Skin of body (tissue), 2 donors: Measurements from ENCODE around the gene SH3D21. TPM values are rescaled to one million over a fixed set of nuclear protein-coding genes. Genes with fewer than 3 reads are reported as not detected.

ENCODE experiments used
- DNase-seq: peaks from one replicate; lab custom pipeline; 2025; lab: John Stamatoyannopoulos, UW
- total RNA-seq: library from RNA; depleted of rRNA; stranded (reverse); fragments of >200 nt; gene quantifications from one replicate; pipeline ENCODE4 v1.2.3, GENCODE V29; 2014

SH3D21 gene
- total RNA-seq, 1 donor from 2014 or later = 16.9 TPM

DNA sequence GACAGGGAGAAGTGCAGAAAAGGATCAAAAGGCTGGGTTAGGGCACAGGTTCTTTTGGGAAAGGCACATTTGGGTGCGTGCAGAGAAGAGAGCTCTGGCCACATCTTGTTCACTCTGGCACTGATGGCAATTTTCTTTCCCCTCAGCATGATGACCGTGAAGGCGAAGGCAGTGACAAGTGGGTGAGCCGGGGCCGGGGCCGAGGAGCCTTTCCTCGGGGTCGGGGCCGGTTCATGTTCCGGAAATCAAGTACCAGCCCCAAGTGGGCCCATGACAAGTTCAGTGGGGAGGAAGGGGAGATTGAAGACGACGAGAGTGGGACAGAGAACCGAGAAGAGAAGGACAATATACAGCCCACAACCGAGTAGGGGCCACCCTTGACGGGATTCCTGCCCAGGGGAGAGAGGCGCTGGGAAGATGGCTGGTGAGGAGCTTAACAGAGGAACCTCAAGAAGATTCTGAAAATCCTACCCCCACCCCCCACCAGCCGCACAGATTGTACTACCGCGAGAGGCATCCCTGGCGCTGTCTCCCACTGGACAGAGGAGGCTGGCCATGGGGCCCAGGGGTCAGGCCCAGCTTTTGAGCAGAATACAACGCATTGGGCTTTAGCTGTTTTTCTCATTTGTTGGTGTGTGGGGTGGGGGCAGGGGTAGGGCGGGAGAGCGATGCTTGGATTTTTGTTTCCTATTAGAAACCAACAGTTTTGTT, 2.4 kb upstream of the SH3D21 start:
- DNase-seq = no peak

DNA sequence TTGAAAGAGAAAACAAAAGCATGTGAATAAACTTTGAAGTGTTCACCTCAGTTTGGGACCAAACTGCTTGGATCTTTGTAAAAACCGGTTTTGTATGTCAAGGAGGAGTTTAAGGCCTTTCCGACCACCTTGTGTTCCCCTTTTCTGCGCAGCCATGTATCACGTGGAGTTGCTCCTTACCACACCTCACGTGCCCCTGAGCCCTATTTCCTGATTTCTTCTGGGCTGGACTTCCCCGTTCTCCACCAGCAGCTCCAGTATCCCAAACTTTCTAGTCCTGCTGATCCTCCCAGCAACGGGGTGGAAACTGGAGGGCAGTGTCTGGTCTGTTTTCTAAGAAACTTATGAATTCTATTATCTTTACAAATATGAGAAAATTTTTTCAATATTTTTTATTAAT, 1.6 kb upstream of the SH3D21 start:
- no peak for DNase-seq

DNA sequence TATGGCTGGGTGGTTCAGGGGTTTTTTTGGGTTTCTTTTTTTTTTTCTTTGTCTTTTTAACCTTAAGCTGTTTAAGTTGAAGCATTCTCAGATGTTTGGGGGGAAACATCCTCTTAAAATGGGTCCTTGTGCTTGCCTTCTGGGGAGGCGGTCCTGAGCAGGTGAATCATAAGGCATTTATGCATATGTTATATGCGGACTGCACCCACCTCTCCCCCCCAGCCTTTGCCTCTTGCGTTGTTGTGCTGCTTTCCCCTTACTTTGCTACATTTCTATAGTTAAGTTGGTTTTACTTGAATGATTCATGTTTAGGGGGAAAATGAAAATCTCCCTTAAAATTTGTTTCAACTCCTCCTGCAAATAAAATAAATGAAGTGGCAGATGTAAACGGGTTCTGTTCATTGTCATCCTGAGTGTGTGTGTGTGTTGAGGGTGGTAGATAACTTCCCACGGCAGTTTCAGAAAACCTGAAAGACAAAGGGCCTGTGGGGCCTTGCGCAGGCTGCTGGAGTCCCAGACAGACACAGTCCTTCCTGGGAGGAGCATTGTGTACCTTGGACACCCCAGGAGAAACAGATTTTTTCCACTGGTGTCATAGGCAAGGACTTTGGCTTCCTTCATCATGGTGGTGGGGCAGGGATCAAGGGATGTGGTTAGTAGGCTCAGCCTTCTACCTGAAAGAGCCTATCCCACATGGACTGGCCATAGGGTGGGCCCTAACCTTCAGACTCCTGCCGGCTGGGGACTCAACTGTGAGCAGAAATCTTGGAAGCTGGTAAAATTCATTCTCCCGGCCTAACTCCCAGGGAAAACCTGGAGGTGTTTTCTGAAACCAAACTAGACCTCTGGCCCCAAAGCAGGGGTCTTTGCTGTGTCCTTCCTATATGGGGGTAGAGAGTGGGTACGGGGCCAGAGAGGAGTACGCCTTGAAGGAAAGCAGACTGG, 926 bp upstream of the SH3D21 start:
- DNase-seq = no peak

DNA sequence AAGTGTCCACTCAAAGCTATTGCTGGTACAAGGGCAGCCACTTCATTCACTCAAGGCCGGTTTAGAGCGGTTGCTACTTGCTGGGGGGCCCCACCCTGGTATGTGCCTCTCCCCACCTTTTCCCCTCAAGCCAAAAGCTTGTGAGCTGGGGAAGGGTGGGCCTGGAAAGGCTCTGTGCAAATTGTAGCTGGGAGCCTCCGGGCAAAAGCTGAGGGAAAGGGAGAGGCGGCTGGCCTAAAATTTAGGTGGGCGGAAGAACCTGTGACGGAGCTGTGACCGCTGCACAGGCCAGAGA, 306 bp upstream of the SH3D21 start:
- DNase-seq = no peak

DNA sequence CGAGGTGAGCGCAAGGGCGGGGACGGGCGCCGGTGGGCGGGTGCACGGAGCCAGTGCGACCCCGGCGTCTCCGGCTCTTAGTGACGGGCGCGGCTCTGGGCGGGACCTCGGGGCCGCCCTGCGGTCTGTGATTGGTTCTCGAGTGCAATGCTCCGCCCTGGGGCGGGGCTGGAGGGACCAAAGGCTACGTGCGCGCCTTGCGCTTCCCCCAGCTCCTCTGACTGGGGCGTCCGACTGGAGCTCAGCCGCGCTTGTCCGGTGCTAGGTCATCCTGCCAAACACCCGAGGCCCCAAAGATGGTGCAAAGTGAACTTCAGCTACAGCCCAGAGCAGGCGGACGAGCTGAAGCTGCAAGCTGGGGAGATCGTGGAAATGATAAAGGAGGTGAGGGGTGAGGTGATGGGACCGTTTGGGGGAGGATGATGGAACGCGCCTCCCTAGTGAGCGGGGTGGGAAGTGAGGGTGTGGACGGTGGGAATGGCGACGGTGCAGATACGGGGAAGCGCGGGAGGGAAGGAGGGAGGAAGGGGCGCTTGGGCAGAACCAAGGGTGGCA, 811 bp downstream of the SH3D21 start:
- peak; percentile 89 for DNase-seq

DNA sequence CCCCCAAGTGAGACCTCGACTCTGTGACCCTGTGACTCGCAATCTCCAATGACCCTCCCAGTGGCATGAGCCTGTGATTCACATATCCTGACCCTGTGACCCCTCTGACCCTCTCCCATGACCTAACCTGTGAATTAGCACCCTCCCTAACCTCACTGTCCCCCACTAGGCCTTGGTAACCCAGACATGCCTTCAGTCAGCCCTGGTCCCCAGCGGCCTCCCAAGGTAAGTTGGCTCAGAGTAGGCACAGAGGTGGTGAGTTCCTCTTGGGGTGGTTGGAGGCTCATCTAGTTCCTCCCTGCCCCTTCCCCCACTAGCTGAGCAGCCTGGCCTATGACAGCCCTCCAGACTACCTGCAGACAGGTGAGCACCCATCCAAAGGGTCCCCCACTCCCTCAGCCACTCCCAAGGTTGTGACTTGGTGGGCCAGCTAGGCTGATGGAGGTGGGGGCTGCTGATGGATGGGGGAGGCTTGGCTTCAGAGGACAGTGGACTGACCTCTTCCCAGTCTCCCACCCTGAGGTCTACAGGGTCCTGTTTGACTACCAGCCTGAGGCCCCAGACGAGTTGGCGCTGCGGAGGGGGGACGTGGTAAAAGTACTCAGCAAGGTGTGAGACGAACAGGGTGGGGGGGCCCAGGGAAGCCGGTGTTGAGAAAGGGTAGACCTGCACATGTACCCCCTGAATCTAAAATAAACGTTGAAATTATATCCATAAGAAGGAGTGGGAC, 1.6 kb downstream of the SH3D21 start:
- DNase-seq = no peak

DNA sequence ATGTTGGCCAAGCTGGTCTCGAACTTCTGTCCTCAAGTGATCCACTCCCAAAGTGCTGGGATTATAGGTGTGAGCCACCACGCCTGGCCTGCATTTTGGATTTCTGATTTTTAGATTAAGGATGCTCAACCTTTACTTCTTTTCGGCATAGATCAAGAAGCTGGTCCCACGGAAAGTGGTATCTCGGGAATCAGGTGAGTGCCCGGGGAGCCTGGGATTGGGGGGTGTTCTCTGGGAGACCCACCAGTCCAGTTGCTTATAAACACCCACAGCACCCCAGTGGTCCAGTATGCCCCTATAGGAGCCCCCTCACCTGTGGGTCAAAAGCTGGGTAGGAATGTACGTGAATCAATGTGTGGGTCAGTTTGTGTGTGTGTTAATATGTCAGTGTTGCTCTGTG, 3.2 kb downstream of the SH3D21 start:
- no peak for DNase-seq

DNA sequence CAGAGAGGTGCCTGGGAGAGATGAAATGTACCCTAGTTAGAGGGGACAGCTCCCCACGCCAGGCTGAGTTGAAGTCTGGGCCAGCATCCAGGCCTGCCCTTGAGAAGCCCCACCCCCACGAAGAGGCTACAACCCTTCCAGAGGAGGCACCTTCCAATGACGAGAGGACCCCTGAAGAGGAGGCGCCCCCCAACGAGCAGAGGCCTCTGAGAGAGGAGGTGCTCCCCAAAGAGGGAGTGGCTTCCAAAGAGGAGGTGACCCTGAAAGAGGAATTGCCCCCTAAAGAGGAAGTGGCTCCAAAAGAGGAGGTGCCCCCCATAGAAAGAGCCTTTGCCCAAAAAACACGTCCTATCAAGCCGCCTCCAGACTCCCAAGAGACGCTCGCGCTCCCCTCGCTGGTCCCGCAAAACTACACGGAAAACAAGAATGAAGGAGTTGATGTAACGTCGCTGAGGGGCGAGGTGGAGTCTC, 14.2 kb downstream of the SH3D21 start:
- no peak for DNase-seq

DNA sequence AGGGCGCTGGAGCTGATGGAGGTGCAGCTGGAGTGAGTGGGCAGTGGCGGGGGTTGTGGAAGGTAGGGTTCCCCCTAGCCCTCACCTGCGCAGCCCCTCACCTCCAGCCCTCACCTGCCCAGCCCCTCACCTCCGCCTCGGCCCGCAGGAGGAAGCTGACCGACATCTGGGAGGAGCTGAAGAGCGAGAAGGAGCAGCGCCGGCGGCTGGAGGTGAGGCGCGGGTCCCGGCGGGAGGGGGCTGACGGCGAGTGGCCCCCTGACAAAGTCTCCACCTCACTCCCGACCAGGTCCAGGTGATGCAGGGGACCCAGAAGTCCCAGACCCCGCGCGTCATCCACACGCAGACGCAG, 14.6 kb downstream of the SH3D21 start:
- DNase-seq = no peak

DNA sequence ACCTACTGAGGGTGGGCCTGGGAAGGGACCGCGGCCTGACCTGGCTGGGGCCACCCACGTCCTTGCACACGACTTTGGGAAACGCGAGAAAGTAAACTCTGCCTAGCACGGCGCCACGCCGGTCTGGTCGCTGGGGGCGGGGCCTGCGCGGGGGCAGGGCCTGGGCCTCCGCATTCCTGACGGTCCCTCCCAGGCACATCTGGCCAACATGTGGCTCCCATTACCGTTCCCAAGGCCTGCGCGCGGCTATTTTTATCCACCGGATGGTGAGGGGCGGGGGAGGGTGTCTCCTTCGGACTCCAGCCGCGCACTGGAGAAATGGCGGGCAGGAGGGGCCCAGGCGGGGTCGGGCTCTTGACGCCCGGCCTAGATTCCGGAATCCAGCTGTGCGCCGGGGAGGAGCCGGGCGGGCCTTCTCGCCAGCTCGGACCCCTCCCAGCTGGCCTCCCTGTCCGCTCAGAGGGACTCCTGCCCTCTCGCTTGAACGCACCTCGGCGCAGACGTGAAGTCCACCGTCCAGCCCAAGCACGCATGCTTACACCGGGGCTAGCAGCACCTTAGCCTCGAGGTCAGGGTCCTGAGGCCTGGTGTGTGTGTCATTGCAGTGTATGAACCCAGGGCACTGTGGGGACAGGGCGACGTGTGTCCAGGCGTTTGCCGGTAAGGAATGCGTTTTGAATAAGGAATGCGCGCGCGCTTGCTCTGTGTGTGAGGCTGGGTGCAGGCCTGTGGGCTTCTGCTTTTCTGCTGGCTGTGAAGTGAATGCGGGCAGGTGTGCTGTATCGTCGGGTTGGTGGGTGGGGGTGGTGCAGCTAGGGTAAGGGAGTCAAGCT, 15.2 kb downstream of the SH3D21 start:
- DNase-seq = peak; percentile 95

DNA sequence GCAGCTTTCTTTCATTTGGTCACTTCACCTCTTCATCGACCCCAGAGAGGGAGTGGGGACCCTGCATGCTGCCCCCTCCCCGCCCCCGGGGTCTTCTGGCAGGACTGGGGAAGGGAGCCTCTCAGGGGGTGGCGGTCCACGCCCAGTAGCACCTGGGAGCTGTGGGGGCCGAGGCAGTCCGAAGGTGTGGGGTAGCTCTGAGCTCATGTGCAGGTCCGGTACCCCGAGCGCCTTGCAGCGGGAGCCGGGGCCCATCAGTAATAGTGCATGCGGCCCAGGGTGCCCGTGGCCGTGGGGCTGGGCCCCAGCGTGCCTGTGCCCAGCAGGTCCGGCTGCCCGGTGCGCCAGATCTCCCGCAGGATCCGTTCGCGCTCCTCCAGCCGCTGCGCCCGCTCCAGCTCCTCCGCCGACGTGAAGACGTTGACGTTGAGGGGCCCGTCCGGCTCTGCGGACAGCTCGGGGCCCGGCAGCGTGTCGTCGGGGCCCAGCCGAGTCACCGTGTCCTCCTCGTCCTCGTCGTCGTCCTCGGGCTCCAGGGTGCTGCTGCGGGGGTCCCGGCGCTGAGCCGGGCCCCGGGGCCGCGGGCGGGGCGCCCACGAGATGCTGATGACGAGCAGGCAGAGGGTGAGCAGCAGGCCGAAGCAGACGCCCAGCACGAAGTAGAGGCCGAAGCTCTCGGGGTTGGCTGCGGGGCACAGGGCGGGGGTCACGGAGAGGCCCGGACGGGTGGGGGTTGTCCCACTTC, 16.0 kb downstream of the SH3D21 start:
- DNase-seq = no peak

DNA sequence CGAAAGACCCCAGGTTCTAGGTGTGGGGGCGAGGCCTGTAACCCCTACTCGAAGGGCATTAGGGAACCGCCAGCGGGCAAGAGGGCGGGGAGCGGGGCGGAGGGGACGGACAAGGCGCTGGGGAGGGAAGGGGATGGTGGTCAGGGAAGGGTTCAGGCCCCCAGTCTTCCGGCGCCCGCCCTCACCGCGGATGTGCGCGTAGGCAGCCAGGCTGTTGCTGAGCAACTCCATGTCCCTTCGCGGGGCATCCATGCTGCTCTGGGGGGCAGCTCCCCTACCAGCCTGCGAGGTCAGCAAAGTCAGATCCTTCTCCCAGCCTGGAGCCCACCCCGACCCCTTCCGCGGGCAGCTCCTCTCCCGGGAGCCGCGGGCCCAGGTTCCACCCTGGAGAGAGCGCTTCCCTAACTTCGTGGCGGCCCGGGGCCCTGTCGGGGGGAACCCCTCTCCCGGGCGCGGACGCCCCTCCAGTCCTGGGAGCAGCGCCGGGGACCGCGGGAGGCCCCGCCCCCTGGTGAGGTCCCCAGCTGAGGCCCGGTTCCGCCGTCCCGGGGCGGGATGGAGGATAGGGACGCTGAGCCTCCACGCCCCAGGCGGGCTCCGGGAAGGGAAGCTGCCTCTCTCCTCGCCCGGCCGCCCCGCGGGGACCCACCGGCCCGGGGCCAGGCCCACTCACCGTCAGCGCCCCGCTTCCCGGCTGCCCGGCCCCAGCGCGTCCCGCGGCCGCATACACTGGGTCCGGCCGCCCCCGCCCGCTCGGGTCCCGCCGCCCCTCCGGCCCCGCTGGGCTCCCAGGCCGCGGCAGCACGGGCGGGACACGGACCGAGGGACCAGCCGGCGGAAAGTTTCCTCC, 16.8 kb downstream of the SH3D21 start:
- peak; percentile 40 for DNase-seq

DNA sequence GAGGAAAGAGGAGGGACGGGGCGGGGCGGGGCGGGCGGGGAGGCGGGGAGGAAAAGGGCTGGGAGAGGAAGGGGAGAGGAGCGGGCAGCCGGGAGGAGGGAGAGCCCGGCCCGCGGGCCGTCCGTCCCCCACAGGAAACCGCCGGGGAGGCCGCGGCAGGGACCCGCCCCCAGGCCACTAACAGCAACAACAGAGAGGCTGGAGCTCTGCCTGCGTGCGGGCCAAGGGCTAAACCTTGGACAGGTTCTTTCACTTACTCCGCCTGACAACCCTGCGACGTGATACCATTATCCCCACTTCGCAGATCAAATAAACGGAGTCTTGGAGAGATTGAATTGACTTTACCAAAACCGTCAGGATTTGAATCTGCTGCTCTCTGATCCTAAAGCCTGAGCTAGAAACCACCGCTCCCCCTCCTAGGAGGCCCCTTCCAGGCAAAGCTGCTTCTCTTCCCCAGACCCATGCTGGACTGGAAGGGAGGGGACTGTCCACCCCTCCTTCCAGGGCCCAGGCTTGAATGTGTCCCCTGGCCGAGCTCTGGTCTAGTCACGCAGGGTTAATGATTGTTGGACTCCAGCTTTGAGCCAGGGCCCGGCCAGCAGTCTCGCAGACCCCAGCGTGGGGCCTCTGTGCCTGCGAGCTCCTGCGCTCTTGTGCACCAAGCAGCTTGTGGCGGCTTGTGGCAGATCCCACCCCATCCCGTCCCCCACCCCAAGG, 17.6 kb downstream of the SH3D21 start, which contains the start of gene EVA1B:
TSS of gene EVA1B (minus strand) at position 10 of the 717 bp plus-strand sequence. CDS start 608 bp downstream, outside the sequence.
- peak; percentile 90 for DNase-seq

DNA sequence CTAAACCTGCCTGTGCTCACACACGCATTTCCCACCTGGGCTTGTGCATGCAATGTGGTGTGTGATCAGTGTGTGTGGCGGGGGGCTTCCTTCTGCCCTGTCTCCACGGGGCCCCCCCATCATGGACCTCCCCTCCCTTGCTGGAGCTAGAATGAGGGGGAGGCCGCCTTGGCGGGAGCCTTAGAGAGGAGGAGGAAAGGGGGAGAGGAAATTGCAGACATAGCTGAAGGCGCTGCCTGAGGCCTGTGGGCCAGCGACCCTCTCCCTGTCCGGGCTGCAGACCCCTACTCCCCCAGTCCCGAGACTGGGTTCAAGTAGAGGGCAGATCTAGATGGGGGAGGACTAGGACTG, 18.2 kb downstream of the SH3D21 start:
- no peak for DNase-seq

DNA sequence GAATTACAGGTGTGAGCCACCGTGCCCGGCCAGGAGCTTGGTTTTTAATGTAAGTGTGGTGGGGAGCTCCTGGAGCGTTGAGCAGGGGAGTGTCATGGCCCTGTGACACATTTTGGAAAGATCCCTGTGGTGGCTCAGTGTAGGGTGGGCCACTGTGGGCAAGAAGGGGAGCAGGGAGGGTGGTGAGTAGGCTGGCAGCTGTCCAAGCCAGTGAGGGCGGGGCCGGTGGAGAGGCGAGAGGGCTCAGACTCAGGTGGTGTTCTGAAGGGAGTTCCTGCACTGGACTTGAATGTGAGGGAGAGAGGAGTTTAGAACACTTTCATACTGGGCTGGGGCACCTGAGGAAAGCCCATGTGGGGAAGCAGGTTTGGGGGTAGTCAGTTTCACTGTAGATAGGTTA, 20.3 kb downstream of the SH3D21 start:
- no peak for DNase-seq

DNA sequence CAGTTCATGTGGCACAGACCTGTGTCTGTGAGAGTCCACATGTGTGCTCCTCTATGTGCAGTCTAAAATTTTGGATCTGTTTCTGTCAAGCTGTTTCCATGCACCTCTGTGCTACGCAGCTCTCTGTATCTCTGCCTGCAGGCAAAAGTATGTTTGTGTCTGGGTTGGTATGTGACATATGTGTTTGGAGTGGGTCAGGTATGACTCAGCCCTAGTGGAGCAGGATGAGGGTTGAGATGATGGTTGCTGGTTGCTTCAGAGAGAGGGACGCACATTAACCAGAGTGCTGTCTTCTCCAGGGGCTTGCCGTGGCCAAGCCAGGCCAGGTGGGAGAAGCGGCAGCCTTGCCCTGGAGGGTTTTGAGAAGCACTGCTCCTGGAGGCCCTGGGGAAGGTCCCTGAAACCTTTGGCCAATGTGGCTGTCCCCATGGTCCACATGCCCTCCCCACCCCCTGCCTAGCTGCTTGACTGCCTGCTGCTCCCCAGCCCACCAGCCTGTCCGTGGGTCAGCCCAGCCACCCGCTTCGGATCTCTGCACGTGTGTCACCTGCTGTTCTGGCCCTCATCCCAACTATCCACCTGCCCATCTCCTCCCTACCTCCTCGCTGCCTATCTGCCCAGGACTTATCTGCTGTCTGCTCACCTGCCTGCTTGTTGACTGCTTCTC, 21.4 kb downstream of the SH3D21 start:
- no peak for DNase-seq

DNA sequence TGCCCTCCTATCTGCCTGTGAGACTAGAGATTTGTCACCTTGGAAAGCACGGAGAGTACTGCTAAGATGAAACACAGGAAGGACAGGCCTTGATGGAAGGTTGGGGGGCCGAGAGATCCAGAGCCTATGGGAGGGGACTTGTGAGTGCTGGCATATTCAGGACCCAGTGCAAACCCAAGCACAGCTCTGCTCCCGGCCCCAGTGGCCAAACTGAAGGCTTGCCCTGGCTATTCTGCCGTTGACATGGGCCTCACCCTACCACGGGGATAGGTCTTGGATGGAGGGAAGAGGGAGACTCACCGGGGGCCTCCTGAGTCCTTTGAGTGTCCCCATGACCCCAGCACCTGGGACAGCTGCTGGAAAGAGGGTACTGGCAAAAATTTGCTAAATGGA, 21.9 kb downstream of the SH3D21 start:
- DNase-seq = no peak

DNA sequence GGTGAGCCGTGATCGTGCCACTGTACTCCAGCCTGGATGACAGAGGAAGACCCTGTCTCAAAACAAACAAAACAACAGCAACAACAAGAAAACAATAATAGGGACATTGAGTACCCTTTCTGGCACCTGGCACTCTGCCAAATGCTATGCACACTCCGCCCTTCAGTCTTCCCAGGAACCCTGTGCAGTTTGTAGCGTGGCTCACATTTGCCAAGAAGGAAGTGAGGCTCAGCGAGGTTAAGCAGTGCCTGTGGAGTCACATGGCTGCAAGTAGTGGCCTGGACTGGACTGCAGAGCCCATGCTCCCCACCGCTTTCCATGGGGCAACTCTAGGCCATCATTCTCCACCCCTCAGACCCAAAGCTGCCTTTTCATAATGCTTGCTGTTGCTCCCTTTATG, 22.5 kb downstream of the SH3D21 start:
- DNase-seq = peak; percentile 30
